HG03097 (cell line): Measurements from ENCODE around the gene OR7A5.
"Not testable (repeated sequence)": the region's sequence is repeated elsewhere in the genome, so short reads cannot be mapped to it uniquely, and the experiment has no call there.

Experiments used
- ATAC-seq: cut with Tn5 transposase; IDR thresholded peaks from one replicate; pipeline ENCODE4 v1.9.1; 2021; ENCODE audit not compliant: unreplicated experiment, low FRiP score

OR7A5 gene

GRCh38 chr19:14835011-14835410 lies at the start of gene OR7A5, which contains the start of gene OR7C1:
Gene OR7A5 (minus strand): TSS chr19:14835185. CDS start chr19:14828241, 6,944 bp downstream.
Gene OR7C1 (minus strand): TSS chr19:14835185. CDS start chr19:14800136, 35,049 bp downstream.
- ATAC-seq: no peak

- ATAC-seq: no peak
Observed at GRCh38 chr19:14871619-14872230, 36.7 kb upstream of the OR7A5 start.

- no peak for ATAC-seq
Observed at GRCh38 chr19:14868497-14868896, 33.5 kb upstream of the OR7A5 start.

- no peak for ATAC-seq
Observed at GRCh38 chr19:14848822-14849221, 13.8 kb upstream of the OR7A5 start, which contains the start of gene OR7A10. Gene OR7A10 (minus strand): TSS chr19:14848922. CDS start chr19:14841877, 7,045 bp downstream.

GRCh38 chr19:14843578-14843977 lies 8.6 kb upstream of the OR7A5 start:
- ATAC-seq: no peak

- no peak for ATAC-seq
Observed at GRCh38 chr19:14843169-14843568, 8.2 kb upstream of the OR7A5 start.

GRCh38 chr19:14840206-14840605 lies 5.2 kb upstream of the OR7A5 start:
- ATAC-seq: no peak

- no peak for ATAC-seq
Observed at GRCh38 chr19:14837391-14837790, 2.4 kb upstream of the OR7A5 start.

GRCh38 chr19:14830702-14831101 lies 4.3 kb downstream of the OR7A5 start:
- ATAC-seq: no peak

- ATAC-seq: no peak
Observed at GRCh38 chr19:14826006-14826405, 9.0 kb downstream of the OR7A5 start.

GRCh38 chr19:14821937-14822336 lies 13.0 kb downstream of the OR7A5 start:
- no peak for ATAC-seq

- ATAC-seq: no peak
Observed at GRCh38 chr19:14818588-14818987, 16.4 kb downstream of the OR7A5 start.

GRCh38 chr19:14817052-14817451 lies 17.9 kb downstream of the OR7A5 start:
- no peak for ATAC-seq

GRCh38 chr19:14814982-14815652 lies 19.9 kb downstream of the OR7A5 start:
- ATAC-seq: no peak

GRCh38 chr19:14809272-14810057 lies 25.5 kb downstream of the OR7A5 start:
- no peak for ATAC-seq

- ATAC-seq: no peak
Observed at GRCh38 chr19:14804765-14805164, 30.2 kb downstream of the OR7A5 start.

GRCh38 chr19:14798760-14799159 lies 36.2 kb downstream of the OR7A5 start:
- no peak for ATAC-seq

GRCh38 chr19:14796021-14796420 lies 39.0 kb downstream of the OR7A5 start:
- no peak for ATAC-seq

GRCh38 chr19:14795078-14795721 lies 39.8 kb downstream of the OR7A5 start:
- ATAC-seq: no peak

- not testable (repeated sequence) for ATAC-seq
Observed at GRCh38 chr19:14792250-14792649, 42.7 kb downstream of the OR7A5 start.

GRCh38 chr19:14786421-14786851 lies 48.5 kb downstream of the OR7A5 start:
- ATAC-seq: no peak
